HG02642 (cell line): ENCODE data around the gene MAF.

Source experiments
- ATAC-seq: cut with Tn5 transposase; IDR thresholded peaks from one replicate; pipeline ENCODE4 v1.9.1; 2021; ENCODE audit warnings: mild to moderate bottlenecking; ENCODE audit not compliant: unreplicated experiment, poor library complexity

Gene MAF

GRCh38 chr16:79550373-79550772 is 50.2 kb downstream of the MAF start:
- ATAC-seq = no peak

GRCh38 chr16:79547085-79547484 is 53.5 kb downstream of the MAF start:
- ATAC-seq = no peak
